ENCODE results near the gene PDE11A. TPM values are rescaled to one million over a fixed set of nuclear protein-coding genes. Genes with fewer than 3 reads are reported as not detected.

The PDE11A gene
- total RNA-seq, 6 experiments from 2014 or later: 1.2 to 3.1 (median 1.4) TPM

GRCh38 chr2:178106053-178106452 is 33.5 kb upstream of the PDE11A start:
- Mint-ChIP-seq H3K27ac (no peak overlapping the region), H3K36me3 (ENCODE audit: low read depth) (no peaks in the 10 kb centered on the region), H3K4me1 (ENCODE audit: low read depth) (no peaks in the 10 kb centered on the region), H3K9me3 (no peaks in the 10 kb centered on the region), H3K4me3 (no peak overlapping the region), H3K27me3 (ENCODE audit: insufficient read depth) (no peaks in the 10 kb centered on the region)
- no peak for TF ChIP-seq CTCF (IDR thresholded peaks at IDR 0.05)
- no peak for DNase-seq

- Mint-ChIP-seq H3K27ac (no peak overlapping the region), H3K4me1 (ENCODE audit: low read depth) (no peaks in the 10 kb centered on the region), H3K36me3 (ENCODE audit: low read depth) (no peaks in the 10 kb centered on the region), H3K27me3 (ENCODE audit: insufficient read depth) (no peaks in the 10 kb centered on the region), H3K4me3 (no peak overlapping the region), H3K9me3 (no peaks in the 10 kb centered on the region)
- no peak for DNase-seq
- no peak for TF ChIP-seq CTCF (IDR thresholded peaks at IDR 0.05)
Measured at GRCh38 chr2:178105566-178105965, 33.0 kb upstream of the PDE11A start.

- no peaks in the 10 kb centered on the region for H3K9me3 Mint-ChIP-seq
- no peak overlapping the region for H3K27ac Mint-ChIP-seq
- no peaks in the 10 kb centered on the region for H3K36me3 Mint-ChIP-seq (ENCODE audit: low read depth)
- no peak overlapping the region for H3K4me3 Mint-ChIP-seq
- no peaks in the 10 kb centered on the region for H3K4me1 Mint-ChIP-seq (ENCODE audit: low read depth)
- H3K27me3 Mint-ChIP-seq (ENCODE audit: insufficient read depth): peaks cover 1% of the 10 kb centered on the region; the same call in 1 of the 2 replicates
- no peak for TF ChIP-seq CTCF (IDR thresholded peaks at IDR 0.05)
- DNase-seq: peak; percentile 3
Measured at GRCh38 chr2:178101321-178102079, 28.9 kb upstream of the PDE11A start.

GRCh38 chr2:178093471-178093870 is 20.9 kb upstream of the PDE11A start:
- DNase-seq: no peak
- Mint-ChIP-seq H3K4me1 (ENCODE audit: low read depth) (no peaks in the 10 kb centered on the region), H3K36me3 (ENCODE audit: low read depth) (no peaks in the 10 kb centered on the region), H3K4me3 (no peak overlapping the region), H3K27me3 (ENCODE audit: insufficient read depth) (peaks cover 3% of the 10 kb centered on the region), H3K9me3 (no peaks in the 10 kb centered on the region), H3K27ac (no peak overlapping the region)
- TF ChIP-seq CTCF (IDR thresholded peaks at IDR 0.05): no peak

GRCh38 chr2:178088774-178089270 is 16.2 kb upstream of the PDE11A start:
- Mint-ChIP-seq H3K36me3 (ENCODE audit: low read depth) (no peaks in the 10 kb centered on the region), H3K4me1 (ENCODE audit: low read depth) (no peaks in the 10 kb centered on the region), H3K27ac (no peak overlapping the region), H3K9me3 (no peaks in the 10 kb centered on the region), H3K27me3 (ENCODE audit: insufficient read depth) (peaks cover 2% of the 10 kb centered on the region; the same call in 1 of the 2 replicates), H3K4me3 (no peak overlapping the region)
- DNase-seq: no peak
- TF ChIP-seq CTCF (IDR thresholded peaks at IDR 0.05): no peak

Data from HFFc6 (cell line).